Endothelial cell of umbilical vein (primary cell): ENCODE data around the gene RGS10. TPM values are rescaled to one million over a fixed set of nuclear protein-coding genes. Genes with fewer than 3 reads are reported as not detected.

ENCODE experiments used
- BruUV-seq: library from RNA; stranded (reverse); fragments of 400-500 nt; replicated peaks from 2 replicates; lab custom pipeline; 2021; lab: Mats Ljungman, UMichigan
- CTCF ChIA-PET: fragments of 300-600, 350-600 bp; sonication (Branson Sonifier 250); formaldehyde crosslinking; loops from one replicate; lab custom pipeline; 2021; ENCODE audit warnings: antibody characterized with exemption, inconsistent platforms; lab: Charles Lee
- POLR2A ChIA-PET: fragments of 300-600, 350-600 bp; sonication (Branson Sonifier 250); formaldehyde crosslinking; loops from one replicate; lab custom pipeline; 2021; ENCODE audit warnings: antibody characterized with exemption, inconsistent platforms; lab: Charles Lee
- DNase-seq: peaks from one replicate; pipeline ENCODE4 v3.0.0-alpha.2; 2011; ENCODE audit warnings: low read depth, low spot score
- FAIRE-seq: peaks from 2 replicates; lab custom pipeline; 2011; peaks lifted over from hg19 to GRCh38; lab: Jason Lieb, UNC
- H2AFZ ChIP-seq: 2 replicates; pipeline ENCODE4 v1.6.0; 2012; ENCODE audit warnings: low read depth, low read length, control low read depth, inconsistent platforms
- H3K27ac ChIP-seq: 2 replicates; pipeline ENCODE4 v1.5.1; 2011; ENCODE audit warnings: low read depth, mild to moderate bottlenecking, control low read depth, low read length, moderate library complexity; ENCODE audit not compliant: insufficient read depth
- H3K27me3 ChIP-seq, 2 experiments: 2 replicates each; pipeline versions ENCODE4 v1.6.0 to v1.6.1; 2011; ENCODE audit warnings: low read length in 2 of 2, mixed read lengths in 1 of 2; ENCODE audit not compliant: control insufficient read depth in 2 of 2, insufficient read depth in 2 of 2
- H3K36me3 ChIP-seq, 2 experiments: 2 replicates in 1 of 2; 3 replicates in 1 of 2; pipeline ENCODE4 v1.5.1; 2011; ENCODE audit warnings: low read length in 2 of 2, mild to moderate bottlenecking in 1 of 2, moderate library complexity in 1 of 2; ENCODE audit not compliant: control insufficient read depth in 2 of 2, insufficient read depth in 2 of 2; ENCODE audit errors: extremely low read depth in 1 of 2
- H3K4me1 ChIP-seq: 3 replicates; pipeline ENCODE4 v1.5.1; 2011; ENCODE audit warnings: mild to moderate bottlenecking, low read length; ENCODE audit not compliant: control insufficient read depth, insufficient read depth; ENCODE audit errors: extremely low read depth
- H3K4me2 ChIP-seq: 2 replicates; pipeline ENCODE4 v1.6.1; 2011; ENCODE audit warnings: low read length, control low read depth, mixed read lengths; ENCODE audit not compliant: insufficient read depth
- H3K4me3 ChIP-seq, 3 experiments: fragments of 200-600 bp in 1 of 3; sonication (generic), shearing (Covaris generic) in 1 of 3; replicated peaks in 1 of 3; 2 replicates each; pipeline ENCODE4 v1.5.1; 2011 to 2016; ENCODE audit warnings: control low read depth in 3 of 3, low read length in 3 of 3, mild to moderate bottlenecking in 2 of 3, inconsistent platforms in 1 of 3, low read depth in 1 of 3, moderate library complexity in 1 of 3; ENCODE audit not compliant: insufficient read depth in 1 of 3
- H3K79me2 ChIP-seq: 2 replicates; pipeline ENCODE4 v1.6.0; 2012; ENCODE audit warnings: low read length, inconsistent platforms; ENCODE audit not compliant: control insufficient read depth, insufficient read depth
- H3K9ac ChIP-seq: replicated peaks from 2 replicates; pipeline ENCODE3; 2011; ENCODE audit warnings: low read length, control low read depth; ENCODE audit not compliant: insufficient read depth; ENCODE audit errors: extremely low read depth
- H3K9me1 ChIP-seq: replicated peaks from 3 replicates; pipeline ENCODE4 v1.6.0; 2011; ENCODE audit warnings: mild to moderate bottlenecking, low read length; ENCODE audit not compliant: control insufficient read depth, insufficient read depth; ENCODE audit errors: extremely low read depth
- H3K9me3 ChIP-seq: replicated peaks from 2 replicates; pipeline ENCODE4 v1.5.1; 2012; ENCODE audit warnings: low read length, inconsistent platforms; ENCODE audit not compliant: control insufficient read depth, insufficient read depth
- H4K20me1 ChIP-seq: replicated peaks from 2 replicates; pipeline ENCODE3; 2011; ENCODE audit warnings: mild to moderate bottlenecking, low read length; ENCODE audit not compliant: control insufficient read depth, insufficient read depth; ENCODE audit errors: extremely low read depth
- CTCF ChIP-seq, 2 donors: IDR thresholded peaks; 1 replicate in 1 of 2; 2 replicates in 1 of 2; pipeline ENCODE4 v1.5.1; 2011; ENCODE audit warnings: low read length in 2 of 2, mild to moderate bottlenecking in 2 of 2, moderate library complexity in 2 of 2, control low read depth in 1 of 2, inconsistent platforms in 1 of 2, low read depth in 1 of 2; ENCODE audit not compliant: insufficient read depth in 1 of 2; ENCODE audit errors: extremely low read depth in 1 of 2
- EZH2 ChIP-seq: IDR thresholded peaks from 2 replicates; pipeline ENCODE4 v1.6.1; 2012; ENCODE audit warnings: borderline replicate concordance, low read depth, mild to moderate bottlenecking, moderate library complexity, low read length, inconsistent platforms; ENCODE audit not compliant: severe bottlenecking
- FOS ChIP-seq: IDR thresholded peaks from 2 replicates; pipeline ENCODE4 v1.6.1; 2011; ENCODE audit warnings: mild to moderate bottlenecking, low read length, moderate library complexity, borderline replicate concordance; ENCODE audit not compliant: insufficient read depth
- GATA2 ChIP-seq: IDR thresholded peaks from 2 replicates; pipeline ENCODE4 v1.7.0; 2011; ENCODE audit warnings: low read depth, mild to moderate bottlenecking, moderate library complexity, mixed read lengths, low read length; ENCODE audit not compliant: insufficient read length, insufficient read depth
- JUN ChIP-seq: IDR thresholded peaks from 2 replicates; pipeline ENCODE4 v1.6.1; 2011; ENCODE audit warnings: borderline replicate concordance, low read depth; ENCODE audit not compliant: insufficient read length, insufficient read depth
- MAX ChIP-seq: IDR thresholded peaks from 2 replicates; pipeline ENCODE4 v1.6.1; 2011; ENCODE audit not compliant: insufficient read depth, insufficient read length
- MYC ChIP-seq: IDR thresholded peaks from one replicate; pipeline ENCODE4 v1.6.1; 2011; ENCODE audit warnings: mild to moderate bottlenecking, low read depth, low read length
- POLR2A ChIP-seq: IDR thresholded peaks from 2 replicates; pipeline ENCODE4 v1.6.1; 2012; ENCODE audit warnings: low read depth, mild to moderate bottlenecking, control low read depth, low read length
- POLR2AphosphoS5 ChIP-seq: IDR thresholded peaks from 2 replicates; pipeline ENCODE4 v1.6.1; 2012; ENCODE audit warnings: low read depth, mild to moderate bottlenecking, control low read depth, low read length, moderate library complexity; ENCODE audit not compliant: insufficient read depth
- dilution Hi-C: fragments of 300-500 bp; cut with MboI; formaldehyde crosslinking; loops from one replicate; pipeline ENCODE4 v1.15.0; 2019; ENCODE audit warnings: low sequenced_read_pairs; ENCODE audit not compliant: extremely low pct_ligation_motif_present
- intact Hi-C: fragments of 100-400 bp; cut with micrococcal nuclease; formaldehyde crosslinking; loops from one replicate; pipeline ENCODE4 v1.10.0; 2022
- polyA plus RNA-seq, 4 experiments: library from polyadenylated mRNA; depleted of rRNA in 3 of 4; stranded (reverse) in 3 of 4; unstranded in 1 of 4; fragments of >200 nt; gene quantifications; 2 replicates each; pipeline versions ENCODE4 v1.2.1 to v1.2.3, GENCODE V29; 2011 to 2012; ENCODE audit warnings: missing spikeins in 1 of 4
- total RNA-seq: library from RNA; stranded (reverse); gene quantifications from 2 replicates; pipeline ENCODE4 v1.2.3, GENCODE V29; 2021

Gene RGS10
- total and polyA plus RNA-seq, 2 donors (not counting 3 experiments of a cell fraction or from before 2014, with no cell fraction given): 7.8 to 22.4 TPM

- H3K4me2 ChIP-seq: no peak overlapping the region
- TF ChIP-seq FOS (no peak), POLR2A (no peak), MAX (no peak)
- no peaks in the 10 kb centered on the region for H3K9me3 ChIP-seq
- ChIA-PET POLR2A (no interaction called here), CTCF (interaction anchor here (0.6 to 1.0 kb wide), 4 partner anchors 16 to 979 kb away, joined by 3 read pairs; no protein-coding TSS in a partner anchor)
- H3K79me2 ChIP-seq: no peaks in the 10 kb centered on the region
- H3K9ac ChIP-seq: no peak overlapping the region
- no peak overlapping the region for H3K27ac ChIP-seq
- BruUV-seq: no TSS peak
- intact Hi-C loops: no loop called here
- DNase-seq: no peak
- H3K36me3 ChIP-seq: no peaks in the 10 kb centered on the region
- no peak overlapping the region for H3K4me3 ChIP-seq
- dilution Hi-C loops: no loop called here
- no peak for FAIRE-seq
- H4K20me1 ChIP-seq: no peaks in the 10 kb centered on the region
- no peaks in the 10 kb centered on the region for H3K27me3 ChIP-seq
- H3K9me1 ChIP-seq: no peaks in the 10 kb centered on the region
- no peak overlapping the region for H2AFZ ChIP-seq
- H3K4me1 ChIP-seq: no peaks in the 10 kb centered on the region
Measured at GRCh38 chr10:119505588-119506315, 36.8 kb downstream of the RGS10 start.

GRCh38 chr10:119505131-119505551 lies 37.4 kb downstream of the RGS10 start:
- FAIRE-seq: no peak
- Histone ChIP-seq H3K4me1 (no peaks in the 10 kb centered on the region), H3K27ac (no peak overlapping the region), H3K4me3 (no peak overlapping the region), H3K9me1 (no peaks in the 10 kb centered on the region), H3K79me2 (no peaks in the 10 kb centered on the region), H3K4me2 (no peak overlapping the region), H3K27me3 (no peaks in the 10 kb centered on the region), H3K9ac (no peak overlapping the region), H2AFZ (no peak overlapping the region), H3K9me3 (no peaks in the 10 kb centered on the region), H3K36me3 (no peaks in the 10 kb centered on the region), H4K20me1 (no peaks in the 10 kb centered on the region)
- POLR2A ChIA-PET: no interaction called here
- CTCF ChIA-PET: interaction anchor here (0.6 to 1.0 kb wide), 4 partner anchors 16 to 980 kb away, joined by 3 read pairs; no protein-coding TSS in a partner anchor
- dilution Hi-C loops (no loop called here), intact Hi-C loops (no loop called here)
- TF ChIP-seq JUN (no peak), FOS (no peak), CTCF (IDR thresholded peaks at IDR 0.05; ENCODE audit: extremely low read depth in 1 of 2, insufficient read depth in 1 of 2, low read depth in 1 of 2, low read length in 2 of 2) (no peak), GATA2 (no peak), POLR2AphosphoS5 (no peak), POLR2A (no peak), EZH2 (no peak), MAX (no peak), MYC (no peak)
- no TSS peak for BruUV-seq
- no peak for DNase-seq
